Hepatocyte (in vitro differentiated cells): ENCODE data around the gene WAC. TPM values are rescaled to one million over a fixed set of nuclear protein-coding genes. Genes with fewer than 3 reads are reported as not detected.
A peak's percentile ranks its signal among the peaks of the same experiment; 100 is the strongest.

Source experiments
- DNase-seq: peaks from one replicate; pipeline ENCODE4 v3.0.0-alpha.2; 2016; ENCODE audit warnings: low spot score
- H2AFZ ChIP-seq: fragments of 200-600 bp; sonication (generic); 2 replicates; pipeline ENCODE4 v1.6.0; 2016; ENCODE audit warnings: antibody characterized with exemption, mild to moderate bottlenecking
- H3K27ac ChIP-seq: fragments of 200-600 bp; sonication (generic); 2 replicates; pipeline ENCODE4 v1.5.1; 2016; ENCODE audit warnings: mild to moderate bottlenecking
- H3K27me3 ChIP-seq: fragments of 200-600 bp; sonication (generic); 2 replicates; pipeline ENCODE4 v1.6.1; 2016
- H3K36me3 ChIP-seq: fragments of 200-600 bp; sonication (generic); replicated peaks from 2 replicates; pipeline ENCODE4 v1.5.1; 2016; ENCODE audit warnings: low read depth; ENCODE audit not compliant: insufficient read depth
- H3K4me1 ChIP-seq: fragments of 200-600 bp; sonication (generic); 2 replicates; pipeline ENCODE4 v1.5.1; 2016; ENCODE audit warnings: mild to moderate bottlenecking, moderate library complexity; ENCODE audit not compliant: insufficient read depth
- H3K4me2 ChIP-seq: fragments of 200-600 bp; sonication (generic); 2 replicates; pipeline ENCODE4 v1.6.0; 2016
- H3K4me3 ChIP-seq: fragments of 200-600 bp; sonication (generic); 2 replicates; pipeline ENCODE4 v1.5.1; 2016; ENCODE audit warnings: mild to moderate bottlenecking
- H3K79me2 ChIP-seq: fragments of 200-600 bp; sonication (generic); 2 replicates; pipeline ENCODE4 v1.6.0; 2017; ENCODE audit warnings: mild to moderate bottlenecking
- H3K9me2 ChIP-seq: fragments of 200-600 bp; sonication (generic); replicated peaks from 2 replicates; pipeline ENCODE4 v1.6.0; 2017; ENCODE audit warnings: mild to moderate bottlenecking; ENCODE audit not compliant: insufficient read depth
- H3K9me3 ChIP-seq: fragments of 200-600 bp; sonication (generic); 2 replicates; pipeline ENCODE4 v1.5.1; 2016; ENCODE audit warnings: low read depth, mild to moderate bottlenecking
- H4K20me1 ChIP-seq: fragments of 200-600 bp; sonication (generic); 2 replicates; pipeline ENCODE4 v1.6.0; 2016; ENCODE audit warnings: mild to moderate bottlenecking; ENCODE audit not compliant: insufficient read depth, poor library complexity, severe bottlenecking
- EZH2 ChIP-seq: fragments of 200-600 bp; sonication (generic); IDR thresholded peaks from 2 replicates; pipeline ENCODE4 v1.6.1; 2016; ENCODE audit warnings: antibody characterized with exemption, mild to moderate bottlenecking, borderline replicate concordance
- EZH2phosphoT487 ChIP-seq: fragments of 200-600 bp; sonication (generic); IDR thresholded peaks from one replicate; pipeline ENCODE4 v1.6.1; 2018; ENCODE audit warnings: antibody characterized with exemption, mild to moderate bottlenecking, low read depth, moderate library complexity; ENCODE audit not compliant: unreplicated experiment, severe bottlenecking
- WGBS: methylation state at CpG from one replicate; pipeline ENCODE4 v1.1.6; 2016; ENCODE audit warnings: low lambda C conversion rate; ENCODE audit errors: missing lambda C conversion rate; 5-methylcytosine and 5-hydroxymethylcytosine counted together
- polyA plus RNA-seq: library from polyadenylated mRNA; unstranded; fragments of >200 nt; fragmentation: Nextera tagmentation; extraction: Ambion mirVana; gene quantifications from 2 replicates; pipeline ENCODE4 v1.2.1, GENCODE V29; 2016
- total RNA-seq: library from RNA; depleted of rRNA; stranded (reverse); fragments of >200 nt; gene quantifications from 2 replicates; pipeline ENCODE4 v1.2.3, GENCODE V29; 2014
- TF ChIP-seq, protein P1 (sequence below): fragments of 200-600 bp; sonication (generic); IDR thresholded peaks from 2 replicates; pipeline ENCODE4 v1.5.1; 2016; ENCODE audit warnings: antibody characterized with exemption, mild to moderate bottlenecking; ENCODE audit not compliant: poor library complexity

The WAC gene
- total and polyA plus RNA-seq, 2 experiments from 2014 or later, result 59.4 to 94.6 TPM

DNA sequence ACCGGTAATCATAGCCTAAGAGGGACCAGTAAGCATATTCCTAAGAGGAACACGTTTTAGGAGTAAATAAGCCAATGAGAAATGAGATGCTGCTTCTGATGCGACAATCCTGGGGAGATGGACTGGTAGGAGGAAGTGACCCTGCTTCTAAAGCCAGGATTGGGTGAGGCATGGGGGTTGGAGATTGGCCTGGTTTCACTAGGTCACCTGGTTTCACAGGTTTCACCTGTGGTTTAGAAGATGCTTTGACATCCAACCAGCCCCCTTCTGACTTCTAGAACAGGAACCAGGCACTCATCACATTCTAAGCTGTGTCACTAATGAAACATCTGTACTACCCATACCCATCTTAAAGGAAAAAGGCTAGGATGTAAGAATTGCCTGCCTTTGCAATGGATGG is 91.4 kb downstream of the WAC start:
- Histone ChIP-seq H3K4me2 (no peak overlapping the region), H3K4me3 (no peak overlapping the region), H2AFZ (no peak overlapping the region), H4K20me1 (peaks cover 7% of the 10 kb centered on the region), H3K79me2 (no peaks in the 10 kb centered on the region), H3K9me3 (no peaks in the 10 kb centered on the region), H3K27ac (no peak overlapping the region), H3K27me3 (no peaks in the 10 kb centered on the region), H3K4me1 (no peaks in the 10 kb centered on the region), H3K36me3 (no peaks in the 10 kb centered on the region), H3K9me2 (no peaks in the 10 kb centered on the region)
- WGBS, result 89% methylated on average over 3 of the region's 3 CpGs
- DNase-seq, result no peak
- no peak for TF ChIP-seq EZH2phosphoT487
- TF ChIP-seq, protein P1, sequence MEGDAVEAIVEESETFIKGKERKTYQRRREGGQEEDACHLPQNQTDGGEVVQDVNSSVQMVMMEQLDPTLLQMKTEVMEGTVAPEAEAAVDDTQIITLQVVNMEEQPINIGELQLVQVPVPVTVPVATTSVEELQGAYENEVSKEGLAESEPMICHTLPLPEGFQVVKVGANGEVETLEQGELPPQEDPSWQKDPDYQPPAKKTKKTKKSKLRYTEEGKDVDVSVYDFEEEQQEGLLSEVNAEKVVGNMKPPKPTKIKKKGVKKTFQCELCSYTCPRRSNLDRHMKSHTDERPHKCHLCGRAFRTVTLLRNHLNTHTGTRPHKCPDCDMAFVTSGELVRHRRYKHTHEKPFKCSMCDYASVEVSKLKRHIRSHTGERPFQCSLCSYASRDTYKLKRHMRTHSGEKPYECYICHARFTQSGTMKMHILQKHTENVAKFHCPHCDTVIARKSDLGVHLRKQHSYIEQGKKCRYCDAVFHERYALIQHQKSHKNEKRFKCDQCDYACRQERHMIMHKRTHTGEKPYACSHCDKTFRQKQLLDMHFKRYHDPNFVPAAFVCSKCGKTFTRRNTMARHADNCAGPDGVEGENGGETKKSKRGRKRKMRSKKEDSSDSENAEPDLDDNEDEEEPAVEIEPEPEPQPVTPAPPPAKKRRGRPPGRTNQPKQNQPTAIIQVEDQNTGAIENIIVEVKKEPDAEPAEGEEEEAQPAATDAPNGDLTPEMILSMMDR, result no peak
- TF ChIP-seq EZH2, result no peak

DNA sequence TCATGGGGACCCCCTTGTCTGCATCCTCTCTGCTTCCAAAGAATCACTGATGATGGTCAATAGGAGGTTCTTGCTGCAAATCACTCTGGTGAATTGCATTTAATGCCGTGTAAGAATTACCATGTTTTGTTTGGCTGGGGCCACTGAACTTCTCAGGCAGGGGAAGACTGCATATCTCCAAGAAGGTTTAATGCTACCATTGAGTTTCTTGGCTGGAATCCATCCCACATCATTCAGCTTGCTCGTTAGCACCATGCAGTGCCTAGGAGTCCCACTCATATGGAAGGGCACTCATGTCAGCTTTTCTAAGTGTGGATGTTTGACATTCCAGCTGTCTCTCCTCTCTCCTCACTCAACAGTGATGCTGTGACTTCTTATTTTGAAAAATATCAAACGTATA is 94.2 kb downstream of the WAC start:
- no peak for TF ChIP-seq EZH2
- no peak for TF ChIP-seq EZH2phosphoT487
- TF ChIP-seq, protein P1, result no peak
- H4K20me1 ChIP-seq, result no peaks in the 10 kb centered on the region
- H3K9me3 ChIP-seq, result no peaks in the 10 kb centered on the region
- H3K79me2 ChIP-seq, result no peaks in the 10 kb centered on the region
- H3K27ac ChIP-seq, result no peak overlapping the region
- H2AFZ ChIP-seq, result no peak overlapping the region
- no peaks in the 10 kb centered on the region for H3K27me3 ChIP-seq
- no peaks in the 10 kb centered on the region for H3K9me2 ChIP-seq
- WGBS, result 66% methylated on average over 3 of the region's 3 CpGs
- H3K4me1 ChIP-seq, result no peaks in the 10 kb centered on the region
- no peak for DNase-seq
- no peak overlapping the region for H3K4me2 ChIP-seq
- H3K4me3 ChIP-seq, result no peak overlapping the region
- H3K36me3 ChIP-seq, result no peaks in the 10 kb centered on the region

DNA sequence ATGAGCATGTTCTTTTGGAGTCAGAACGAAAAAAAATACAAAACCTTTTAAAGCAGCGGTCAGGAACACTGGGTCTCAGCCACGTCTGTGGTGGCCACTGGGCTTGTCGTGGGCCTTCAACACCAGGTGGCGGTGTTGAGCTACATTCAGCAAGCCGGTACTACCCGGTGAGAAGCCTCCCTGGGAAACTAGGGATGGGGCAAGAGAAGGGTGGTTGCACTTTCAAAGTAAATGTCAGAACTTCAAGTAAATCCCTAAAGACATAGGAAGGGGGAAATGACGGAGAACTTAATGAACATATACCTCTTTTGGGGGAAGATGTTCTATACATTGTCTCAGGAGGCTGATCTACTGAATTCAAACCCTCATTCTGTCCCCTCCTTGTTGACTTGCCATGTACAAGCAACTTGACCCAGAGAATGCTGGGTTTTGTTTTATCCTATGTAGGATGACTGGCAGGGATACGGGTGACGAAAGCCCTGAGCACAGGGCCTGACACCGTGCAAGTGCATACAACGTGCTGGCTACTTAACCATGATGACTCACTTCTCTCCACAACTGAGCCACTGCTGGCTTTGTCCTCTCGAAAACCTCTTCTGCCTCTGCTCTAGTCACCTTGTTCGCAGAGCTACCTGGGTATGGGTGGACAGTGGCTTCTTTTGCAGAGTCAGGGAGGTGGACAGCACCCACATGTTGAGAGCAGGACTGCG is 95.4 kb downstream of the WAC start:
- Histone ChIP-seq H3K9me3 (no peaks in the 10 kb centered on the region), H3K4me1 (no peaks in the 10 kb centered on the region), H3K4me2 (no peak overlapping the region), H3K27me3 (no peaks in the 10 kb centered on the region), H3K36me3 (no peaks in the 10 kb centered on the region), H4K20me1 (no peaks in the 10 kb centered on the region), H3K9me2 (no peaks in the 10 kb centered on the region), H3K27ac (no peak overlapping the region), H2AFZ (no peak overlapping the region), H3K4me3 (no peak overlapping the region), H3K79me2 (no peaks in the 10 kb centered on the region)
- DNase-seq, result peak; percentile 88
- 33% methylated on average over 15 of the region's 15 CpGs for WGBS
- TF ChIP-seq EZH2phosphoT487 (no peak), EZH2 (no peak)
- TF ChIP-seq, protein P1, result peak; percentile 94
